ENCODE measurements around the gene C1orf105.

C1orf105 gene

DNA sequence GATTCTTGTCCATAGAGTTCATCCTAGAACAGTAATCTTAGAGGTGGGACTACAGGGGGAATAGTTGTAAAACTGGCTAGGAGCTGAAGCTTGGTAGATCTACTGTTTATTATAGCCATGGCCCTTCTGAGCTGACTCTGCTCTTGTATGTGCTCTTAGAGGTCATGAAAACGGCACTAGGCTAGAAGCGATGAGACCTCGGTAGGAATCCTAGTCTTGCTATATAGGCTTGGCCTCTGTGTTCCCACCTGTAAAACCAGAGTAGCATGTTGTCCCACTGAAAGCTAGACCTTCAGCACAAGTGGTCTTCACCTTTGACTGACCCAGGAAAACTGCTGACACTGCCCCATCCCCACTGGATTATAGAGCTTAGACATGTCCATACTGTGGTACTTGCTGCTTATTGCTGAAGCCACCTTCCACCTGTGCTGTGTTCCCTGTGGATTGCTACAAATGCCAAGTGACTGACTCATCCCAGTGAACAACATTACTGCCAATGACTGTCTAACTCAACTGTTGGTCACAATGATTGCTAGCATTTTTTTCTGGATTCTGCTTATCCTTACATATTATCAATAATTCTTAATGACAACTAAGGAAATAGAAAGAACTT lies 46.4 kb downstream of the C1orf105 start:
- ChIA-PET CTCF (interaction anchor here (1.1 to 1.8 kb wide), 3 partner anchors 16 to 481 kb away, joined by 3 to 8 read pairs (median 3); no protein-coding TSS in a partner anchor), POLR2A (no interaction called here)
- no peak overlapping the region for H3K4me3 ChIP-seq (ENCODE audit: low read depth, low read length)
- TF ChIP-seq ZNF221 (tag by site-specific recombination; IDR thresholded peaks at IDR 0.05; ENCODE audit: borderline replicate concordance), result no peak
- TF ChIP-seq ZNF391 (tag by site-specific recombination; IDR thresholded peaks at IDR 0.05; ENCODE audit: borderline replicate concordance, low read depth), result no peak
- TF ChIP-seq, protein P1, sequence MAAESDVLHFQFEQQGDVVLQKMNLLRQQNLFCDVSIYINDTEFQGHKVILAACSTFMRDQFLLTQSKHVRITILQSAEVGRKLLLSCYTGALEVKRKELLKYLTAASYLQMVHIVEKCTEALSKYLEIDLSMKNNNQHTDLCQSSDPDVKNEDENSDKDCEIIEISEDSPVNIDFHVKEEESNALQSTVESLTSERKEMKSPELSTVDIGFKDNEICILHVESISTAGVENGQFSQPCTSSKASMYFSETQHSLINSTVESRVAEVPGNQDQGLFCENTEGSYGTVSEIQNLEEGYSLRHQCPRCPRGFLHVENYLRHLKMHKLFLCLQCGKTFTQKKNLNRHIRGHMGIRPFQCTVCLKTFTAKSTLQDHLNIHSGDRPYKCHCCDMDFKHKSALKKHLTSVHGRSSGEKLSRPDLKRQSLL (tag by site-specific recombination; IDR thresholded peaks at IDR 0.05), result no peak
- no peak for TF ChIP-seq MYNN (tag by site-specific recombination; IDR thresholded peaks at IDR 0.05; ENCODE audit: borderline replicate concordance)
- TF ChIP-seq ZNF416 (tag by site-specific recombination; IDR thresholded peaks at IDR 0.05), result no peak
- 0 out of 2 replicates have a peak, but pooled peaks have one; percentile 17 for TF ChIP-seq SCRT2 (tag by site-specific recombination; IDR thresholded peaks at IDR 0.05)
- no peak for TF ChIP-seq ZNF707 (tag by site-specific recombination; IDR thresholded peaks at IDR 0.05)
- TF ChIP-seq MZF1 (tag by site-specific recombination; IDR thresholded peaks at IDR 0.05; ENCODE audit: borderline replicate concordance), result no peak
- no peaks in the 10 kb centered on the region for H3K9me3 ChIP-seq (ENCODE audit: control insufficient read depth, insufficient read depth, low read depth, low read length)
- H3K36me3 ChIP-seq (ENCODE audit: control insufficient read depth in 2 of 2, insufficient read depth in 1 of 2, low read length in 2 of 2), result no peaks in the 10 kb centered on the region
- no peaks in the 10 kb centered on the region for H3K4me1 ChIP-seq (ENCODE audit: control insufficient read depth, insufficient read depth, low read length)
- H3K27ac ChIP-seq (ENCODE audit: extremely low read depth, low read depth, low read length), result no peak overlapping the region

DNA sequence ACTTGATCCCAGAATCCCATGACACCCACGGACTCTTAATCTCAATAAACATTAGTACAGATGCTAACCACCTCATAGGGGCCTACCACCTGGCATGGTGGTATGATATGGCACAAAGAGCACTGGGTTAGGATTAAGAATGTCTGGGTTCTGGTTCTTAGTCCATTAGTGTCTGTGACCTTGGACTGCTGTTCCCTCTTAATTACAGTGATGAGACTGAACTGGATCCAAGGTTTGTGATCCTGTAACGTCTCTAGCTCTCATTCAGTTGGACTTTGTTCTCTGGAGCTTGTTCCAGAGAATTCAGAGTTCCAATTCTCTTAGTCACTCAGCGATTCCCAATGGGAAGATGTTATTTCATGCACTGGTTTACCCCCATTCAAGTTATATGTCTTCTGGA lies 47.0 kb downstream of the C1orf105 start:
- Histone ChIP-seq H3K4me3 (ENCODE audit: low read depth, low read length) (no peak overlapping the region), H3K27ac (ENCODE audit: extremely low read depth, low read depth, low read length) (no peak overlapping the region), H3K9me3 (ENCODE audit: control insufficient read depth, insufficient read depth, low read depth, low read length) (no peaks in the 10 kb centered on the region), H3K4me1 (ENCODE audit: control insufficient read depth, insufficient read depth, low read length) (no peaks in the 10 kb centered on the region), H3K36me3 (ENCODE audit: control insufficient read depth in 2 of 2, insufficient read depth in 1 of 2, low read length in 2 of 2) (no peaks in the 10 kb centered on the region)
- TF ChIP-seq ZNF391 (tag by site-specific recombination; IDR thresholded peaks at IDR 0.05; ENCODE audit: borderline replicate concordance, low read depth) (no peak), ZFP41 (tag by site-specific recombination; IDR thresholded peaks at IDR 0.05; ENCODE audit: borderline replicate concordance) (no peak), GLI2 (tag by site-specific recombination; IDR thresholded peaks at IDR 0.05; ENCODE audit: borderline replicate concordance, low read depth) (no peak), REST (tag by site-specific recombination; IDR thresholded peaks at IDR 0.05) (no peak), ZNF645 (tag by site-specific recombination; IDR thresholded peaks at IDR 0.05) (no peak), ZNF24 (tag by site-specific recombination; IDR thresholded peaks at IDR 0.05) (no peak), ZNF335 (tag by site-specific recombination; conservative IDR thresholded peaks at IDR 0.05) (no peak), ZNF239 (tag by site-specific recombination; IDR thresholded peaks at IDR 0.05) (no peak), ZNF140 (tag by site-specific recombination; IDR thresholded peaks at IDR 0.05) (no peak), ZNF184 (tag by site-specific recombination; IDR thresholded peaks at IDR 0.05) (no peak), MEIS1 (CRISPR knock-in tag; IDR thresholded peaks at IDR 0.05; ENCODE audit: borderline replicate concordance) (no peak), ZNF521 (tag by site-specific recombination; IDR thresholded peaks at IDR 0.05) (no peak)
- ChIA-PET CTCF (interaction anchor here (1.1 to 1.8 kb wide), 2 partner anchors 16 to 482 kb away, joined by 3 to 8 read pairs; no protein-coding TSS in a partner anchor), POLR2A (no interaction called here)

All from HEK293 (cell line).